ENCODE measurements around the gene POU3F3. TPM values are rescaled to one million over a fixed set of nuclear protein-coding genes. Genes with fewer than 3 reads are reported as not detected.

POU3F3 gene
- total RNA-seq, 4 donors from 2014 or later: 0.17 to 1.7 (median 0.82) TPM

- TF ChIP-seq CTCF (IDR thresholded peaks at IDR 0.05; ENCODE audit: low read depth): no peak
These were observed 4.4 kb downstream of the POU3F3 start for GRCh38 chr2:104858006-104858978.

GRCh38 chr2:104859291-104859765 is 5.4 kb downstream of the POU3F3 start:
- TF ChIP-seq CTCF (IDR thresholded peaks at IDR 0.05; ENCODE audit: low read depth): no peak

GRCh38 chr2:104859766-104860450 is 6.0 kb downstream of the POU3F3 start:
- no peak for TF ChIP-seq CTCF (IDR thresholded peaks at IDR 0.05; ENCODE audit: low read depth)

- no peak for TF ChIP-seq CTCF (IDR thresholded peaks at IDR 0.05; ENCODE audit: low read depth)
These were observed 6.5 kb downstream of the POU3F3 start for GRCh38 chr2:104860451-104860790.

GRCh38 chr2:104861351-104862057 is 7.6 kb downstream of the POU3F3 start:
- no peak for TF ChIP-seq CTCF (IDR thresholded peaks at IDR 0.05; ENCODE audit: low read depth)

- TF ChIP-seq CTCF (IDR thresholded peaks at IDR 0.05; ENCODE audit: low read depth): no peak
These were observed 8.4 kb downstream of the POU3F3 start for GRCh38 chr2:104862058-104862941.
